ENCODE measurements around the gene HIVEP3. TPM values are rescaled to one million over a fixed set of nuclear protein-coding genes. Genes with fewer than 3 reads are reported as not detected.

Gene HIVEP3
- total and polyA plus RNA-seq, 4 experiments from 2014 or later = 8.2 to 12.8 (median 10.8) TPM

DNA sequence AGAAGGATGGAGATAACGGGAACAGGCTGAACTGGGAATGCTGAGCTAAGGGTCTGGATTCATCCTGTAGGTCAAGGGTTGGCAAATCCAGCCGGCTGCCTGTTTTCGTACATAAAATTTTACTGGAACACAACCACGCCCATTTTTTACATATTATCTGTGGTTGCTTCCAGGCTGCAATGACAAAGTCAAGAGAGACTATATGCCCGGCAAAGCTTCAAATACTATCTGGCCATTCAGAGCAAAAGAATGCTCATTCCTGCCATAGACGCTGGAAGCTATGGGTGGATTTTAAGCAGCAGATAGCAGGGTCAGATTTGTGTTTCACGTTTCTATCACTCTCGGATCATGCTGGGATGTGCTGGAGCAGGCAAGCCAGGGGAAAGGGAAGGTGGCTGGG is 296.3 kb downstream of the HIVEP3 start:
- Mint-ChIP-seq H3K36me3 (peaks cover 0 to 4% of the 10 kb centered on the region in 2 donors), H3K4me1 (peaks cover 17 to 32% (median 24%) of the 10 kb centered on the region in 4 donors), H3K9me3 (no peaks in the 10 kb centered on the region), H3K27ac (peak overlapping the region in 2 of 7 donors; percentile 14 to 17), H3K4me3 (peak overlapping the region in 1 of 8 donors; percentile 2), H3K27me3 (no peaks in the 10 kb centered on the region)
- intact Hi-C loops (cut with micrococcal nuclease) = no loop called here
- no peak overlapping the region for H3K4me3 ChIP-seq (ENCODE audit: low read length in 2 of 2)
- H3K9me3 ChIP-seq (ENCODE audit: control insufficient read depth in 1 of 2, low read length in 2 of 2) = no peaks in the 10 kb centered on the region
- DNase-seq = no peak
- no peaks in the 10 kb centered on the region for H3K36me3 ChIP-seq (ENCODE audit: insufficient read depth, low read length)
- no peak overlapping the region for H3K27ac ChIP-seq (ENCODE audit: low read depth, low read length)
- no peaks in the 10 kb centered on the region for H3K27me3 ChIP-seq (ENCODE audit: insufficient read depth, low read length)
- H3K4me1 ChIP-seq (ENCODE audit: insufficient read depth, low read length) = peaks cover 16% of the 10 kb centered on the region
- ChIA-PET CTCF (ENCODE audit: partially characterized antibody) (no interaction called here), POLR2A (ENCODE audit: partially characterized antibody) (no interaction called here)

DNA sequence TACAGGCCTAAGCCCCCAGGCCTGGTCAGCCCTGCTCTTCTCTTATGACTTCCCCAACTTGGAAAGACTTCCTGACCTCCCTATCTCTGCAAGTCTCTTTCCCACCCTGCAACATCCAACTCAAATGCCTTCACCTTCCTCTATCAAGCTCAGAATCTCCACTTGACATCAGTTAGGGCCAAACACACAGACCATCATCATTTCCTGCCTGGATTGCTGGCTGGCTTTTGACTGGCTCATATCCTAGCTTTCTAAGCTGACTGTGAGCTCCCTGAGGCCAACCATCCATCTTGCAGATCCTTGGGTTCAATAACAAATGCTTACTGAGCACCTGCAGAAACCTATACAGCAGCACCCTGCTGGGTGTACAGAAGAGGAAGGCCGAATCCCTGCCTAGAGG is 296.9 kb downstream of the HIVEP3 start:
- Histone ChIP-seq H3K4me1 (ENCODE audit: insufficient read depth, low read length) (peaks cover 16% of the 10 kb centered on the region), H3K36me3 (ENCODE audit: insufficient read depth, low read length) (no peaks in the 10 kb centered on the region), H3K27ac (ENCODE audit: low read depth, low read length) (no peak overlapping the region), H3K4me3 (ENCODE audit: low read length in 2 of 2) (no peak overlapping the region), H3K9me3 (ENCODE audit: control insufficient read depth in 1 of 2, low read length in 2 of 2) (no peaks in the 10 kb centered on the region), H3K27me3 (ENCODE audit: insufficient read depth, low read length) (no peaks in the 10 kb centered on the region)
- H3K27me3 Mint-ChIP-seq = no peaks in the 10 kb centered on the region
- CTCF ChIA-PET (ENCODE audit: partially characterized antibody) = no interaction called here
- POLR2A ChIA-PET (ENCODE audit: partially characterized antibody) = no interaction called here
- H3K4me1 Mint-ChIP-seq = peaks cover 17 to 32% (median 24%) of the 10 kb centered on the region in 4 donors
- intact Hi-C loops (cut with micrococcal nuclease) = no loop called here
- peaks cover 0 to 4% of the 10 kb centered on the region in 2 donors for H3K36me3 Mint-ChIP-seq
- H3K27ac Mint-ChIP-seq = no peak overlapping the region
- H3K9me3 Mint-ChIP-seq = no peaks in the 10 kb centered on the region
- DNase-seq = no peak
- H3K4me3 Mint-ChIP-seq = no peak overlapping the region

DNA sequence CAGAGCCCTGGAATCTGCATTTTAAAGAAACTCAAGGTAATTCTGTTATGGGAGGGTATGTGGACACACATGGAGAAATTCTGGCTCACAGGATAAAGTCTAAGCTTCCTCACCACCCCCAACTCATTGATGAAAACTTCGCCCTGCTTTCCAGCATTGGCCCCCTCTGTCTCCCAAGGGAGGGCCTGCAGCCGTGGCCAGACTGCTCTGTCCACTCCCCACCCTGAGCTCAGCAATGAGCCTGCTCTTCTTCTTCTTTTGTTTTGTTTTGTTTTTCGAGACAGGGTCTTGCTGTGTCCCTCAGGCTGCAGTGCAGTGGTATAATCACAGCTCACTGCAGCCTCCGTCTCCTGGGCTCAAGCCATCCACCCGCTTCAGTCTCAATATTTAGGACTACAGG is 297.5 kb downstream of the HIVEP3 start:
- no peak overlapping the region for H3K27ac ChIP-seq (ENCODE audit: low read depth, low read length)
- no peaks in the 10 kb centered on the region for H3K9me3 Mint-ChIP-seq
- H3K36me3 ChIP-seq (ENCODE audit: insufficient read depth, low read length) = no peaks in the 10 kb centered on the region
- H3K36me3 Mint-ChIP-seq = peaks cover 0 to 4% of the 10 kb centered on the region in 2 donors
- H3K4me1 ChIP-seq (ENCODE audit: insufficient read depth, low read length) = peaks cover 16% of the 10 kb centered on the region
- intact Hi-C loops (cut with micrococcal nuclease) = no loop called here
- H3K27me3 ChIP-seq (ENCODE audit: insufficient read depth, low read length) = no peaks in the 10 kb centered on the region
- peaks cover 17 to 32% (median 24%) of the 10 kb centered on the region in 4 donors for H3K4me1 Mint-ChIP-seq
- H3K9me3 ChIP-seq (ENCODE audit: control insufficient read depth in 1 of 2, low read length in 2 of 2) = no peaks in the 10 kb centered on the region
- no peak overlapping the region for H3K27ac Mint-ChIP-seq
- no peak for DNase-seq
- CTCF ChIA-PET (ENCODE audit: partially characterized antibody) = no interaction called here
- POLR2A ChIA-PET (ENCODE audit: partially characterized antibody) = no interaction called here
- H3K27me3 Mint-ChIP-seq = no peaks in the 10 kb centered on the region
- H3K4me3 Mint-ChIP-seq = no peak overlapping the region
- no peak overlapping the region for H3K4me3 ChIP-seq (ENCODE audit: low read length in 2 of 2)

DNA sequence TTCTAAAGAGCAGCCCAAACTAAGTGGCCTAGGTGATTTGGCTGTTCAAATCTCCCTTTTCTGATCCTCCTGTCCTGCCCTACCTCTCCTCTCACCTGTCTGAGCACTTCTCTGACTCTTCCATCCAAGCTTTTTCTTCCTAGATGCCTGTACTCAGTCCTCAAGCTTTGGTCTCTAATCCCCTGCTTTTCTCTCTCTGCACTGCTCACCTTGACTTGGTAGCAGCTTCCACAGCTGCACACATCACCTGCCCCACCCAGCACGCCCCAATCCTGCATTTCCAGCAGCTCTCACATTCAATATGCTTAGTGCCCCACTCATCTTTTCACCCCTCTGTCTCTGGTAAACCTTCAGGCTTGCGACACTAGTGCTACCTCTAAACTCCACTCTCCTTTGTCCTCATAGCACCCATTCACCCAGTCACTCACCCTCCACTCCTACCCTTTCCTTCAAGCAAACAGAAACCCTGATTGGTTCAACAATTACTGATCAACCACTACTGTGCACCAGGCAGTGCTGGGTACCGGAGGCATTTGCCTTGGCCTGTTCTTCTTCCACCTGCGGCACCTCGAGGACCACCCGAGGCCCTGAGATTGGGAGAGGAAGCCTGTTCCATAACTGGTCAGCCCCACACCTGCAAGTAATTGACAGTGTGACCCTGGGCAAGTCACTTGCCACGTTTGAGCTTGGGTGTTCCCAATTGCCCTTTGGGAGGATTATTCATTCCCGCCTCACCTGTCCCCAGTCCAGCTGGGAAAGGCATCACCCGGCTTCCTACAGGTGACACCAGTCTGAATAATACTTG is 298.2 kb downstream of the HIVEP3 start:
- CTCF ChIA-PET (ENCODE audit: partially characterized antibody) = interaction anchor here (1.6 kb wide), 1 partner anchor 46 kb away, joined by 3 read pairs; no protein-coding TSS in a partner anchor
- H3K36me3 Mint-ChIP-seq = peaks cover 0 to 4% of the 10 kb centered on the region in 2 donors
- no peaks in the 10 kb centered on the region for H3K9me3 Mint-ChIP-seq
- Histone ChIP-seq H3K36me3 (ENCODE audit: insufficient read depth, low read length) (no peaks in the 10 kb centered on the region), H3K4me1 (ENCODE audit: insufficient read depth, low read length) (peaks cover 16% of the 10 kb centered on the region), H3K27me3 (ENCODE audit: insufficient read depth, low read length) (no peaks in the 10 kb centered on the region), H3K4me3 (ENCODE audit: low read length in 2 of 2) (no peak overlapping the region), H3K27ac (ENCODE audit: low read depth, low read length) (no peak overlapping the region), H3K9me3 (ENCODE audit: control insufficient read depth in 1 of 2, low read length in 2 of 2) (no peaks in the 10 kb centered on the region)
- H3K4me3 Mint-ChIP-seq = no peak overlapping the region
- peaks cover 18 to 32% (median 26%) of the 10 kb centered on the region in 4 donors for H3K4me1 Mint-ChIP-seq
- H3K27ac Mint-ChIP-seq = peak overlapping the region in 3 of 7 donors; percentile 23 to 48 (median 33)
- no peaks in the 10 kb centered on the region for H3K27me3 Mint-ChIP-seq
- POLR2A ChIA-PET (ENCODE audit: partially characterized antibody) = no interaction called here
- intact Hi-C loops (cut with micrococcal nuclease) = no loop called here
- DNase-seq = no peak

DNA sequence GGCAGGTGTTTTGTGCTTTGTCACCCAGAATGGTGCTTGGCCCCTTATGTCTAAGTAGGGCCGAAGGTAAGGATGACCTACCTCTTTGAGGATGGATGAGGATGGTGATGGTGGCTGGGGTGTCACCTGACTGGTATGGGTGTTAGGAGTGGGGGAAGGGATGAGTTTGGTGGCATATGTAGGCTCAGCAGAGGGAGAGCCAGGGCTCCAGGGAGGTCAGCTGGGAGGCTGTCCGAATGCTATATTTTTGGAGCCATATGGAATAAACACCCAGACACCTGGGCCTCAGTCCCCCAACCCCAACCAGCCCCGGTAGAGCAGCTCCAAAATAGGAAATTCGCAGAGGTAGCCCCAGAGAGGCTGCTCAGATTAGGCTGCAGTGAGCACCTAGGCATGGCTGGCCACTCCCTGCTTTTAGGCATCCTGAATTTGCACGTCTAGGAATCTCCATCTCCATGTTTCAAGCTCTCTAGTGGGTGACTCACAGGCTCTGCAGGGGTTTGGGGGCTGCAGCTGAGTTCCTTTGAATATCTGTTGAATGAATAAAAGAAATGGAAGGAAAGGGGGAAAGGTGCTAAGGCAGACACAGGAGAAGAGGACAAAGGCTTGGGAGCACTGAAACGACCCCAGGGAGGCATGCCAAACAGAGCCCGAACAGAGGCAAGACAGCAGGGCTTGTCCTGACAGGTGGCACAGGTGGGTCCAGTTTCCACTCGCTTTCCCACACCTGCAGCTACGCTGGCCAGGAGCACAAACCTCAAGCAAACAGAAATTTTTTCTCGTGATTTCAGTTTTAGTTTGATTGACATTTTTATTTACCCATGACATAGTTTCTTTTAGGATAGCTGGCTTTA is 299.0 kb downstream of the HIVEP3 start:
- no peak overlapping the region for H3K4me3 ChIP-seq (ENCODE audit: low read length in 2 of 2)
- CTCF ChIA-PET (ENCODE audit: partially characterized antibody) = interaction anchor here (1.6 kb wide), 1 partner anchor 45 kb away, joined by 3 read pairs; no protein-coding TSS in a partner anchor
- intact Hi-C loops (cut with micrococcal nuclease) = no loop called here

DNA sequence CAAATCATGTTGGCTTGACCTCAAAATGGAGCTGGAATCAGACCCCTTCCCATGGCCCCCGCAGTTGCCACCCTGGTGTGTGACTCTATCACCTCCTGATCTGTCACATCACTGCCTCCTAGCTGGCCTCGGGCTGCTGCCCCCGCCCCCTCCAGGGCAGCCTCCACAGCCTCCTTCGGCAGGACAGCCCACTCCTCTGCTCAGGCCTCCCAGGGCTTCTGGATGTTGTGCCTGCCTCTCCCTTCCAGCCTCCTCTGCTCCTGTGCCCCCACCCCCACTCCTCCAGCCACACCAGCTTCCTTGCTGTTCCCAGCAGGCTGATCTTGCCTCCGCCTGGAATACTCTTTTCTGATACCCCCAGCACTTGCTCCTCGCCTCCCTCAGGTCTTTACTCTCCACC is 299.9 kb downstream of the HIVEP3 start:
- POLR2A ChIA-PET (ENCODE audit: partially characterized antibody) = no interaction called here
- CTCF ChIA-PET (ENCODE audit: partially characterized antibody) = no interaction called here
- H3K36me3 ChIP-seq (ENCODE audit: insufficient read depth, low read length) = no peaks in the 10 kb centered on the region
- no peaks in the 10 kb centered on the region for H3K9me3 ChIP-seq (ENCODE audit: control insufficient read depth in 1 of 2, low read length in 2 of 2)
- peaks cover 14% of the 10 kb centered on the region for H3K4me1 ChIP-seq (ENCODE audit: insufficient read depth, low read length)
- no peaks in the 10 kb centered on the region for H3K27me3 ChIP-seq (ENCODE audit: insufficient read depth, low read length)
- peaks cover 2 to 4% of the 10 kb centered on the region in 2 donors for H3K36me3 Mint-ChIP-seq
- intact Hi-C loops (cut with micrococcal nuclease) = no loop called here
- no peak for DNase-seq
- no peak overlapping the region for H3K27ac ChIP-seq (ENCODE audit: low read depth, low read length)
- H3K4me3 ChIP-seq (ENCODE audit: low read length in 2 of 2) = no peak overlapping the region
- H3K4me1 Mint-ChIP-seq = peaks cover 16 to 24% (median 21%) of the 10 kb centered on the region in 4 donors
- no peaks in the 10 kb centered on the region for H3K27me3 Mint-ChIP-seq
- H3K27ac Mint-ChIP-seq = peak overlapping the region in 1 of 7 donors; percentile 42
- no peaks in the 10 kb centered on the region for H3K9me3 Mint-ChIP-seq
- no peak overlapping the region for H3K4me3 Mint-ChIP-seq

More for the DNA sequence above, 299.0 kb downstream of the HIVEP3 start:
- POLR2A ChIA-PET (ENCODE audit: partially characterized antibody) = no interaction called here
- H3K27me3 Mint-ChIP-seq = no peaks in the 10 kb centered on the region
- no peak overlapping the region for H3K4me3 Mint-ChIP-seq
- H3K4me1 ChIP-seq (ENCODE audit: insufficient read depth, low read length) = peaks cover 16% of the 10 kb centered on the region
- H3K27ac Mint-ChIP-seq = peak overlapping the region in 2 of 7 donors; percentile 29 to 73
- no peaks in the 10 kb centered on the region for H3K36me3 ChIP-seq (ENCODE audit: insufficient read depth, low read length)
- H3K27ac ChIP-seq (ENCODE audit: low read depth, low read length) = no peak overlapping the region
- peaks cover 0 to 4% of the 10 kb centered on the region in 2 donors for H3K36me3 Mint-ChIP-seq
- H3K4me1 Mint-ChIP-seq = peaks cover 18 to 31% (median 27%) of the 10 kb centered on the region in 4 donors
- no peaks in the 10 kb centered on the region for H3K27me3 ChIP-seq (ENCODE audit: insufficient read depth, low read length)
- no peaks in the 10 kb centered on the region for H3K9me3 Mint-ChIP-seq
- H3K9me3 ChIP-seq (ENCODE audit: control insufficient read depth in 1 of 2, low read length in 2 of 2) = no peaks in the 10 kb centered on the region
- DNase-seq = no peak
